Coronary artery (tissue), 2 donors: ENCODE results near the gene IL7R.

Experiments
- DNase-seq: peaks from one replicate; pipeline ENCODE4 v3.0.0-alpha.2; 2017; ENCODE audit warnings: low spot score
- H3K27ac ChIP-seq, 2 donors: fragments of 200-600 bp; sonication (generic); one replicate each; pipeline ENCODE4 v1.5.1; 2016 to 2019
- H3K4me3 ChIP-seq: fragments of 200-600 bp; sonication (generic); 2 replicates; pipeline ENCODE4 v1.5.1; 2016; ENCODE audit warnings: mild to moderate bottlenecking, moderate library complexity
- CTCF ChIP-seq: fragments of 200-600 bp; sonication (generic); IDR thresholded peaks from one replicate; pipeline ENCODE4 v1.5.1; 2019; ENCODE audit warnings: antibody characterized with exemption

The IL7R gene

GRCh38 chr5:35870605-35871004 lies 13.9 kb downstream of the IL7R start:
- no peak for DNase-seq
- H3K4me3 ChIP-seq = no peak overlapping the region
- no peak overlapping the region for H3K27ac ChIP-seq
- no peak for TF ChIP-seq CTCF

GRCh38 chr5:35876454-35876853 lies 19.8 kb downstream of the IL7R start:
- Histone ChIP-seq H3K27ac (no peak overlapping the region), H3K4me3 (no peak overlapping the region)
- no peak for DNase-seq
- no peak for TF ChIP-seq CTCF

- no peak overlapping the region for H3K27ac ChIP-seq
- TF ChIP-seq CTCF = no peak
- H3K4me3 ChIP-seq = no peak overlapping the region
- no peak for DNase-seq
Measured at GRCh38 chr5:35876922-35877321, 20.2 kb downstream of the IL7R start.

- H3K27ac ChIP-seq = no peak overlapping the region
- no peak for DNase-seq
- no peak overlapping the region for H3K4me3 ChIP-seq
- TF ChIP-seq CTCF = no peak
Measured at GRCh38 chr5:35877655-35878054, 21.0 kb downstream of the IL7R start.

- TF ChIP-seq CTCF = no peak
Measured at GRCh38 chr5:35878079-35878478, 21.4 kb downstream of the IL7R start.

GRCh38 chr5:35879096-35879495 lies 22.4 kb downstream of the IL7R start:
- no peak overlapping the region for H3K27ac ChIP-seq
- DNase-seq = no peak
- no peak for TF ChIP-seq CTCF

More at GRCh38 chr5:35878079-35878478, 21.4 kb downstream of the IL7R start:
- no peak for DNase-seq
- Histone ChIP-seq H3K27ac (no peak overlapping the region), H3K4me3 (no peak overlapping the region)

GRCh38 chr5:35879649-35880048 lies 23.0 kb downstream of the IL7R start:
- Histone ChIP-seq H3K4me3 (no peak overlapping the region), H3K27ac (no peak overlapping the region)
- no peak for TF ChIP-seq CTCF
- no peak for DNase-seq

More at GRCh38 chr5:35879096-35879495, 22.4 kb downstream of the IL7R start:
- no peak overlapping the region for H3K4me3 ChIP-seq
